SK-N-SH treated with all-trans-retinoic acid at 6 μM for 48 hours (cell line): ENCODE results near the gene EMC10.

Experiments used
- ARNTL ChIP-seq: fragments of 450-650 bp; formaldehyde crosslinking; IDR thresholded peaks from 2 replicates; pipeline ENCODE4 v1.5.0; 2020; ENCODE audit warnings: low read depth, mild to moderate bottlenecking, moderate library complexity, borderline replicate concordance
- ZFP3 ChIP-seq: fragments of 250-450 bp; sonication (Bioruptor Pico); IDR thresholded peaks from 2 replicates; pipeline ENCODE4 v1.5.0; 2020; ENCODE audit warnings: mild to moderate bottlenecking, moderate library complexity
- ZNF8 ChIP-seq: fragments of 450-650 bp; formaldehyde crosslinking; IDR thresholded peaks from 2 replicates; pipeline ENCODE4 v1.5.0; 2020; ENCODE audit warnings: mild to moderate bottlenecking, moderate library complexity
- TF ChIP-seq, protein P1 (sequence below): fragments of 250-450 bp; sonication (Bioruptor Pico); IDR thresholded peaks from 2 replicates; pipeline ENCODE4 v1.5.1; 2021; ENCODE audit warnings: mild to moderate bottlenecking, moderate library complexity
- TF ChIP-seq, protein P2 (sequence below): fragments of 250-450 bp; sonication (Bioruptor Pico); IDR thresholded peaks from 2 replicates; pipeline ENCODE4 v1.5.1; 2020; ENCODE audit warnings: low read depth, mild to moderate bottlenecking, moderate library complexity
- TF ChIP-seq, protein P3 (sequence below): fragments of 250-450 bp; sonication (Bioruptor Pico); IDR thresholded peaks from 2 replicates; pipeline ENCODE4 v1.8.0; 2020; ENCODE audit warnings: mild to moderate bottlenecking, moderate library complexity, borderline replicate concordance

DNA sequence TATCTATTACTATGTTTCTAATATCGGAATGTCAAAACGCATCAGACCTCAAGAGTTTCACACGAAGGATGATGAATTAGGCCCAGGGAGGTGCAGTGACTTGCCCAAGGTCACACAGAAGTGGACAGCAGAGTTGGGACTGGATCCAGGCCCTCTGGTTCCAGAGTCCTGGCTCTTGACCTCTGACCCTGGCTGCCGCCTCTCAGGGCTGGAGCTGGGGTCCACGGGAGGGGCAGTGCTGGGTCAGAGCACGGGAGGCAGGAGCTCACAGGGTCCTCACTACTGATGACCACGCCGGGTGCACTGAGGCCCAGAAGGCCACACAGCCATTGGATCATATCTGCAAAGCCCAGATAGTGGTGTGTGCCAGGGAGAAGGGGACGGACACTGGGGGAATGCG, 46.6 kb downstream of the EMC10 start:
- TF ChIP-seq, protein P1, sequence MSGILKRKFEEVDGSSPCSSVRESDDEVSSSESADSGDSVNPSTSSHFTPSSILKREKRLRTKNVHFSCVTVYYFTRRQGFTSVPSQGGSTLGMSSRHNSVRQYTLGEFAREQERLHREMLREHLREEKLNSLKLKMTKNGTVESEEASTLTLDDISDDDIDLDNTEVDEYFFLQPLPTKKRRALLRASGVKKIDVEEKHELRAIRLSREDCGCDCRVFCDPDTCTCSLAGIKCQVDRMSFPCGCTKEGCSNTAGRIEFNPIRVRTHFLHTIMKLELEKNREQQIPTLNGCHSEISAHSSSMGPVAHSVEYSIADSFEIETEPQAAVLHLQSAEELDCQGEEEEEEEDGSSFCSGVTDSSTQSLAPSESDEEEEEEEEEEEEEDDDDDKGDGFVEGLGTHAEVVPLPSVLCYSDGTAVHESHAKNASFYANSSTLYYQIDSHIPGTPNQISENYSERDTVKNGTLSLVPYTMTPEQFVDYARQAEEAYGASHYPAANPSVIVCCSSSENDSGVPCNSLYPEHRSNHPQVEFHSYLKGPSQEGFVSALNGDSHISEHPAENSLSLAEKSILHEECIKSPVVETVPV = no peak
- no peak for TF ChIP-seq ZFP3
- TF ChIP-seq, protein P2, sequence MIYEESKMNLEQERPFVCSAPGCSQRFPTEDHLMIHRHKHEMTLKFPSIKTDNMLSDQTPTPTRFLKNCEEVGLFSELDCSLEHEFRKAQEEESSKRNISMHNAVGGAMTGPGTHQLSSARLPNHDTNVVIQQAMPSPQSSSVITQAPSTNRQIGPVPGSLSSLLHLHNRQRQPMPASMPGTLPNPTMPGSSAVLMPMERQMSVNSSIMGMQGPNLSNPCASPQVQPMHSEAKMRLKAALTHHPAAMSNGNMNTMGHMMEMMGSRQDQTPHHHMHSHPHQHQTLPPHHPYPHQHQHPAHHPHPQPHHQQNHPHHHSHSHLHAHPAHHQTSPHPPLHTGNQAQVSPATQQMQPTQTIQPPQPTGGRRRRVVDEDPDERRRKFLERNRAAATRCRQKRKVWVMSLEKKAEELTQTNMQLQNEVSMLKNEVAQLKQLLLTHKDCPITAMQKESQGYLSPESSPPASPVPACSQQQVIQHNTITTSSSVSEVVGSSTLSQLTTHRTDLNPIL (CRISPR knock-in tag) = no peak
- TF ChIP-seq, protein P3, sequence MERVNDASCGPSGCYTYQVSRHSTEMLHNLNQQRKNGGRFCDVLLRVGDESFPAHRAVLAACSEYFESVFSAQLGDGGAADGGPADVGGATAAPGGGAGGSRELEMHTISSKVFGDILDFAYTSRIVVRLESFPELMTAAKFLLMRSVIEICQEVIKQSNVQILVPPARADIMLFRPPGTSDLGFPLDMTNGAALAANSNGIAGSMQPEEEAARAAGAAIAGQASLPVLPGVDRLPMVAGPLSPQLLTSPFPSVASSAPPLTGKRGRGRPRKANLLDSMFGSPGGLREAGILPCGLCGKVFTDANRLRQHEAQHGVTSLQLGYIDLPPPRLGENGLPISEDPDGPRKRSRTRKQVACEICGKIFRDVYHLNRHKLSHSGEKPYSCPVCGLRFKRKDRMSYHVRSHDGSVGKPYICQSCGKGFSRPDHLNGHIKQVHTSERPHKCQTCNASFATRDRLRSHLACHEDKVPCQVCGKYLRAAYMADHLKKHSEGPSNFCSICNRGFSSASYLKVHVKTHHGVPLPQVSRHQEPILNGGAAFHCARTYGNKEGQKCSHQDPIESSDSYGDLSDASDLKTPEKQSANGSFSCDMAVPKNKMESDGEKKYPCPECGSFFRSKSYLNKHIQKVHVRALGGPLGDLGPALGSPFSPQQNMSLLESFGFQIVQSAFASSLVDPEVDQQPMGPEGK (CRISPR knock-in tag) = no peak
- TF ChIP-seq ZNF8 (CRISPR knock-in tag) = no peak
- no peak for TF ChIP-seq ARNTL
